GM18870 (cell line): ENCODE results near the gene LMBRD1.

ENCODE experiments used
- ATAC-seq: cut with Tn5 transposase; IDR thresholded peaks from one replicate; pipeline ENCODE4 v1.9.1; 2021; ENCODE audit warnings: moderate library complexity; ENCODE audit not compliant: unreplicated experiment

LMBRD1 gene

DNA sequence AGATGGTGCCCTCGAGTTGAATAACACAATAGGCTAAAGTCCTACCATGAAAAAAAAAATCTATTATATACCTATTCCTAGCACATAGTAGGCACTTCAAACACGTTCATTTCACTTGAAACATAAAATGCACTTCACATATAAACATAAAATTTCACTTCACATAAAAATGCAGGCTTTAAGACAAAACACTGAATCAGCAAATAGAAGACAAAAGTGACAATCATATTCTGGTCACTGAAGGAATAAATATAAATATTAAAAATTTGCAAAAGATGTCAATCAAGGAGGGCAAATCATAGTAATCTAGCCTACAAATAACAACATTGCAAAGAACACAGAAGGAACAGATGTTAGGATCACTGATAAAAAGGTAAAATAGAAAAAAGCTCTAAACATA, 153.1 kb downstream of the LMBRD1 start:
- ATAC-seq: no peak

DNA sequence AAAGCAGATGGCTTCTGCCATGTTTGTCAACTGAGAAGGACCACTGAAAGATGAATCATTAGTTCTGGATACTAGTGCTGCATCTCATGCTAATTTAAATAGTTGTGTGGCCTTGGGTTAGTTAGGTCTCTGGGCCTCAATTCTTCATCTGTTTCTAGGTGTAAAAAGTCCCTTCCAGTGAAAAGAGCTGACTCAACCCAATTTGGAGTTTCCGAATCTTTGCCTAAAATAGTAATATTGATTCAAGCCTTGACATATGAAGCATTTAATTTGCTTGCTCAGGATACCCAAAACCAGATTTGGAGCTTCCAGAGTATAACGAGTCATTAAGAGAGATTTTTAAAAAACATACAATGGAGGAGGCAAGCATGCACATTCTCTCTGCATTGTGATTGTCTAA, 163.9 kb downstream of the LMBRD1 start:
- ATAC-seq: no peak

DNA sequence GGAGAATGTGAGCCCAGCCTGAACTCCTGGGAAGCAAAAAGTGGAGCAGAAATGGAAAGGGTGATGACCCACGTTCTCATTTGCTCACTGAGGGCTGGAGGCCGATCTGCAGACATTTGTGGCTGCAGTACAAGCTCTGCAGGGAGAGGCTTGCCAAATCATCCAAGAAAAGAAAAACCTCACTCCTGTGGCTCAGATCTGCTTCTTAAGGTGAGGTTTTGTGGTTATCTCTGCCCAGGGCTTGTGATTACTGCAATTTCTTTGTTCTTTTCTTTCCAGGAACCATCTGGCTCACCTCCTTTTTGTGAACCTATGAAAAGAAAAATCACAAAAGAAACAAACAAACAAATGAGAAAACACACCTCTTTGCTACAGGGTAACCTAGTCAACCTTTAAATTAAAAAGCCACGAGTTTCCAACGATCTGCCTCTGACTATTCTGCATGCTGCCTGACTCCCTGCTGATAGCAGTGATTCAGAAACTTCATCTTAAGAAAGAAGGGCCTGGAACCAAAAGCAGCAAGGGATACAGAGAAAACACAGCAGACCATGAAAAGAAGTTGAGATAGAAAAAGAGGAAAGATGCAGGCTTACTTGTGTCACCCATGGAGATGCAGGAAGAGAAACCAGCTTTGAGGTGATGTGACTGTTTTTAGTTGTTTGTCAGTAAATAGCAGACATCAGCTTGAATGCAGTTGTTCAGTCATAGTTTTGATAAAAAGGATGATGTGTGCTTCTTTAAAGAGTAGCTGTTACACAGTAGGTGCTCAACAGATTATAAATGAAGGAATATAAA, 165.1 kb downstream of the LMBRD1 start:
- no peak for ATAC-seq

DNA sequence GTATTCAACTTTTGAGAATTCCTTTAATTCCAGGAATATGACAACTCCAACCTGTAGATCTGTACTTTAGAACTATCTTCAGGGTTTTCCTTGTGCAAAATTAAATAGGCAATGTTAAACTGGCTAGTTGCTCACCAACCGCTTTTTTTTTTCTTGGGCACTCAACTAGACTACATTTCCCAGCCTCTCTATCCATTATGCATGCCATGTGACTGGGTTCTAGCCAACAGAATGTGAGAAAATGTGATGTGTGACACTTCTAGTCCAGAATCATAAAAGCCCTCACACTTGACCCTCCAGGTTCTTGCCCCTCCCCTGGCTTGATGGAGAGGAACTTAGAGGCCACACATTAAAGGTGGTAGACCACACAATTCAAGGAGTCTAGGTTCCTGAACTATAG, 166.0 kb downstream of the LMBRD1 start:
- no peak for ATAC-seq

DNA sequence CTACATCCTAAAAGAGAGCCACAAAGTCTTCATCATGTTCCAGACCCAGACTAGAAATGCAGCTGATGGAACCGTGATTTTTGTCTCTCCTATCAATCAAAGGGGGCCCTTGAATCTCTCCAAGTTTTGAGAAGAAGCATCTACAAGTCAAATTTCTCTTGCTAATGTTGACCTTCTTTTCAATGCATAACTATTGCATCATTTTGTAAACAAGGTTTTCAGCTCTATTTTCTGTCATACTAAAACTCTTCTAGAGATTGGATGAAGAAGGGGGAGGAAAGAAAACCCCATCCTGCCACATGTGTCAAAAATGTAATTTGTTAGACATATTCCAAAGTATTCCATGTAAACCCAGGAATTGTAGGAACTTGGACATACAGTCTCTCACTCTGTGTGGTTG, 169.2 kb downstream of the LMBRD1 start:
- ATAC-seq: no peak

DNA sequence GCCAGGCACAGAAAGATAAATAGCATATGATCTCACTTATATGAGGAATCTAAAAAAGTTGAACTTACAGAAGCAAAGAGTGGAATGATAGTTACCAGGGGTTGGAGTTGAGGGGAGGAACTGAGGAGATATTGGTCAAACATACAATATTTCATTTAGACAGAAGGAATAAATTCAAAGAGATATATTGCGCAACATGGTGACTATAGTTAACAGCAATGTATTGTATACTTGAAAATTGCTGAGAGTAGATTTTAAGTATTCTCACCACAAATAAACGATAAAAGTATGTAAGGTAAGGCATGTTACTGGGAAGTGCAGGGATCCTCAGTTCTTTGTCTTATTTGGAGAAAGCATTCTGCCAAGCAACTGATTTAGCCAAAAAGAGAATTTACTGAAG, 171.9 kb downstream of the LMBRD1 start:
- no peak for ATAC-seq
